Measurements from ENCODE around the gene NEDD9. TPM values are rescaled to one million over a fixed set of nuclear protein-coding genes. Genes with fewer than 3 reads are reported as not detected.

Gene NEDD9
- total and polyA plus RNA-seq, 2 of the 13 experiments (the other 11 are each of a cell fraction or from before 2014, with no cell fraction given), result 27.1 to 389 TPM

DNA sequence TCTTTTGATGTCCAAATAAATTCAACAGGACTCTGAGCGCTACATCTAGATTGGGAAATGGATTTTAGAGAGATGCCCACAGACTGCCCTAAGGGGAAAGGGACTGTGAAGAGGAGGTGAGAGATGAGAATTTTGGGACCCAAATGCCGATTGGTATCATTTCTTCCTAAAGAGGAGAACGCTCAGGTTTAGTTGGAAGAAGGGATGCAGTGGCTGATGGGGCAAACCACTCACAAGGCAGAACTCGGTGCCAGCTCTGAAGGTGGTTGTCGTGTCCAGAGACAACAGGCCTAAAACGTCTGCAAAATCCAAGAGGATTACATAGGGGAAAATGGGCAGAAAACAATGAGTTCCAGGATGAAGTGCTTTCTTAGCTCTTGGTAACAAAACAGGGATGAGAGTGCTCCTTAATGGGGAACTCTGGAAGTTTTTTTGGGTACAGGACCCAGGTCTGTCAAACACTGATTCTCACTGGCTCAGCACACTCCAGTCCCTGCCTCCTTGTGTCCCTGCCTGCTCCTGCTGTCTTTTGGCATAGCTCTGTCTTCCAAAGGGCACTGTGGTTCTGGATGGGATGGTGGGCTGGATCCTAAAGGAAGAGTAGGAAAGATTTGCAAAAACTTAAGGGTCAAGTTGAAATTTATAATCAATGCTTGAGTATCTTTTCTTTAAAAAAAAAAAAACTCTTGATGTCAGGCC, 29.0 kb downstream of the NEDD9 start (continued):
- TF ChIP-seq, protein P1, sequence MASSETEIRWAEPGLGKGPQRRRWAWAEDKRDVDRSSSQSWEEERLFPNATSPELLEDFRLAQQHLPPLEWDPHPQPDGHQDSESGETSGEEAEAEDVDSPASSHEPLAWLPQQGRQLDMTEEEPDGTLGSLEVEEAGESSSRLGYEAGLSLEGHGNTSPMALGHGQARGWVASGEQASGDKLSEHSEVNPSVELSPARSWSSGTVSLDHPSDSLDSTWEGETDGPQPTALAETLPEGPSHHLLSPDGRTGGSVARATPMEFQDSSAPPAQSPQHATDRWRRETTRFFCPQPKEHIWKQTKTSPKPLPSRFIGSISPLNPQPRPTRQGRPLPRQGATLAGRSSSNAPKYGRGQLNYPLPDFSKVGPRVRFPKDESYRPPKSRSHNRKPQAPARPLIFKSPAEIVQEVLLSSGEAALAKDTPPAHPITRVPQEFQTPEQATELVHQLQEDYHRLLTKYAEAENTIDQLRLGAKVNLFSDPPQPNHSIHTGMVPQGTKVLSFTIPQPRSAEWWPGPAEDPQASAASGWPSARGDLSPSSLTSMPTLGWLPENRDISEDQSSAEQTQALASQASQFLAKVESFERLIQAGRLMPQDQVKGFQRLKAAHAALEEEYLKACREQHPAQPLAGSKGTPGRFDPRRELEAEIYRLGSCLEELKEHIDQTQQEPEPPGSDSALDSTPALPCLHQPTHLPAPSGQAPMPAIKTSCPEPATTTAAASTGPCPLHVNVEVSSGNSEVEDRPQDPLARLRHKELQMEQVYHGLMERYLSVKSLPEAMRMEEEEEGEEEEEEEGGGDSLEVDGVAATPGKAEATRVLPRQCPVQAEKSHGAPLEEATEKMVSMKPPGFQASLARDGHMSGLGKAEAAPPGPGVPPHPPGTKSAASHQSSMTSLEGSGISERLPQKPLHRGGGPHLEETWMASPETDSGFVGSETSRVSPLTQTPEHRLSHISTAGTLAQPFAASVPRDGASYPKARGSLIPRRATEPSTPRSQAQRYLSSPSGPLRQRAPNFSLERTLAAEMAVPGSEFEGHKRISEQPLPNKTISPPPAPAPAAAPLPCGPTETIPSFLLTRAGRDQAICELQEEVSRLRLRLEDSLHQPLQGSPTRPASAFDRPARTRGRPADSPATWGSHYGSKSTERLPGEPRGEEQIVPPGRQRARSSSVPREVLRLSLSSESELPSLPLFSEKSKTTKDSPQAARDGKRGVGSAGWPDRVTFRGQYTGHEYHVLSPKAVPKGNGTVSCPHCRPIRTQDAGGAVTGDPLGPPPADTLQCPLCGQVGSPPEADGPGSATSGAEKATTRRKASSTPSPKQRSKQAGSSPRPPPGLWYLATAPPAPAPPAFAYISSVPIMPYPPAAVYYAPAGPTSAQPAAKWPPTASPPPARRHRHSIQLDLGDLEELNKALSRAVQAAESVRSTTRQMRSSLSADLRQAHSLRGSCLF (CRISPR knock-in tag; IDR thresholded peaks at IDR 0.05; ENCODE audit: borderline replicate concordance), result no peak
- TF ChIP-seq PRMT3 (CRISPR knock-in tag; IDR thresholded peaks at IDR 0.05; ENCODE audit: borderline replicate concordance, low read depth), result 0 out of 2 replicates have a peak, but pooled peaks have one; percentile 4
- no peak for TF ChIP-seq TP53 (CRISPR knock-in tag; conservative IDR thresholded peaks at IDR 0.05)
- TF ChIP-seq ZNF510 (CRISPR knock-in tag; IDR thresholded peaks at IDR 0.05; ENCODE audit: low read depth), result no peak
- TF ChIP-seq, protein P2, sequence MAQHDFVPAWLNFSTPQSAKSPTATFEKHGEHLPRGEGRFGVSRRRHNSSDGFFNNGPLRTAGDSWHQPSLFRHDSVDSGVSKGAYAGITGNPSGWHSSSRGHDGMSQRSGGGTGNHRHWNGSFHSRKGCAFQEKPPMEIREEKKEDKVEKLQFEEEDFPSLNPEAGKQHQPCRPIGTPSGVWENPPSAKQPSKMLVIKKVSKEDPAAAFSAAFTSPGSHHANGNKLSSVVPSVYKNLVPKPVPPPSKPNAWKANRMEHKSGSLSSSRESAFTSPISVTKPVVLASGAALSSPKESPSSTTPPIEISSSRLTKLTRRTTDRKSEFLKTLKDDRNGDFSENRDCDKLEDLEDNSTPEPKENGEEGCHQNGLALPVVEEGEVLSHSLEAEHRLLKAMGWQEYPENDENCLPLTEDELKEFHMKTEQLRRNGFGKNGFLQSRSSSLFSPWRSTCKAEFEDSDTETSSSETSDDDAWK (CRISPR knock-in tag; IDR thresholded peaks at IDR 0.05), result no peak
- no peak for TF ChIP-seq TCF12 (IDR thresholded peaks at IDR 0.05)
- no peak for TF ChIP-seq TCF12 (CRISPR knock-in tag; IDR thresholded peaks at IDR 0.05)

All from HepG2 (cell line).